HCT116 (cell line): ENCODE data around the gene NMNAT3.

Experiments
- CEBPB ChIP-seq: IDR thresholded peaks from 2 replicates; pipeline ENCODE4 v1.6.1; 2012; ENCODE audit warnings: low read depth
- ELF1 ChIP-seq: IDR thresholded peaks from 2 replicates; pipeline ENCODE4 v1.6.1; 2012; ENCODE audit warnings: low read depth, borderline replicate concordance
- EZH2 ChIP-seq: fragments of 200-600 bp; sonication (generic); IDR thresholded peaks from 2 replicates; pipeline ENCODE4 v1.6.1; 2017; ENCODE audit warnings: antibody characterized with exemption, mixed run types
- POLR2A ChIP-seq: IDR thresholded peaks from 2 replicates; pipeline ENCODE4 v1.7.0; 2011; ENCODE audit warnings: borderline replicate concordance; ENCODE audit not compliant: insufficient read depth, insufficient read length; ENCODE audit errors: extremely low read depth
- POLR2AphosphoS5 ChIP-seq: IDR thresholded peaks from 2 replicates; pipeline ENCODE4 v1.6.1; 2011; ENCODE audit warnings: mild to moderate bottlenecking, low read depth, low read length, moderate library complexity
- REST ChIP-seq: IDR thresholded peaks from 2 replicates; pipeline ENCODE4 v1.6.1; 2012; ENCODE audit warnings: low read depth
- SP1 ChIP-seq: IDR thresholded peaks from 2 replicates; pipeline ENCODE4 v1.6.1; 2012; ENCODE audit warnings: low read depth
- ZNF274 ChIP-seq: fragments of 200-500 bp; sonication (Bioruptor generic); IDR thresholded peaks from 2 replicates; pipeline ENCODE4 v1.6.1; 2014; ENCODE audit warnings: mild to moderate bottlenecking, low read depth, low read length, inconsistent platforms
- TF ChIP-seq, protein P1 (sequence below), 3 experiments: fragments of 200-600 bp in 1 of 3; sonication (generic) in 1 of 3; IDR thresholded peaks in 2 of 3; conservative IDR thresholded peaks in 1 of 3; 2 replicates each; pipeline ENCODE4 v1.5.1; 2012 to 2017; ENCODE audit warnings: low read depth in 2 of 3, low read length in 2 of 3, antibody characterized with exemption in 1 of 3, borderline replicate concordance in 1 of 3, control low read depth in 1 of 3, mild to moderate bottlenecking in 1 of 3, mixed read lengths in 1 of 3, mixed run types in 1 of 3, moderate library complexity in 1 of 3; ENCODE audit not compliant: insufficient read depth in 1 of 3
- TF ChIP-seq, protein P2 (sequence below): IDR thresholded peaks from 2 replicates; pipeline ENCODE4 v1.6.1; 2012

DNA sequence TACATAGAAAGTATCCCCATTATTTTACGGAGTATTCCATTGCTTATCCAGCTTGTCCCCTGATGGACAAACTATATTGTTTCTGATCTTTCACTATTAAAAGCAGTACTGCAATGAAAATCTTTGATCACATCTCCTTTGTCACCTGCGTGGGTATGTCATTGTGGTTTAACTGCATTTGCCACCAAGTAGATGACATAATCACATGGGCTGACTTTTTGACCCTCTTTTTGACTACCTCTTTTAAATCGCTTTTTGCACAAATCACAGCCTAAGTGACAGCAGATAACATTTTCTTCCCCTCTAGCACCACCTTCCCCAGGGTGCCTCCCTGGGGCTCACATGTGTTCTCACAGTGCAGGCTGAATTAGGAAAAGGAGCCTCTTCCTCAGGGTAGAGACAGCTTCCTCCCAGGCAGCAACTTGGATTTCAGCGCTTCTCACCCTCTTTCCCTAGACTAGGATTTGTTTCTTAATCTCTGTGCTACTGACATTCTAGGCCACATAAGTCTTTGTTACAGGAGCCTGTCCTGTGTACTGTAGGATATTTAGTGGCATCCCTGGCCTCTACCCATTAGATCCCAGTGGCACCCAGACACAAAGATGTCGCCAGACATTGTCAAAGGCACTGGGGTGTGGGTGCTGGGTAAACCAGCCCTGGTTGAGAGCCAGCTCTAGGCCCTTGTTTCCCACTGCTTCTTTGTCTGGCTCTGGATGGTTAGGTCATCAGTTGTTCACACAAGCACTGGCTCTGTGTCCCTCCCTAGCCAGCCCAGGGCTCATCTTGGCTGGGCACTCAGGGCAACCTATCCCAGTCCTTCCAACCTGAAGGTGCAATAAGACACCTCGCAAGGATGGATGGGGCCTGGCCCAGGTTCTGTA lies 136.9 kb downstream of the NMNAT3 start:
- TF ChIP-seq, protein P1, sequence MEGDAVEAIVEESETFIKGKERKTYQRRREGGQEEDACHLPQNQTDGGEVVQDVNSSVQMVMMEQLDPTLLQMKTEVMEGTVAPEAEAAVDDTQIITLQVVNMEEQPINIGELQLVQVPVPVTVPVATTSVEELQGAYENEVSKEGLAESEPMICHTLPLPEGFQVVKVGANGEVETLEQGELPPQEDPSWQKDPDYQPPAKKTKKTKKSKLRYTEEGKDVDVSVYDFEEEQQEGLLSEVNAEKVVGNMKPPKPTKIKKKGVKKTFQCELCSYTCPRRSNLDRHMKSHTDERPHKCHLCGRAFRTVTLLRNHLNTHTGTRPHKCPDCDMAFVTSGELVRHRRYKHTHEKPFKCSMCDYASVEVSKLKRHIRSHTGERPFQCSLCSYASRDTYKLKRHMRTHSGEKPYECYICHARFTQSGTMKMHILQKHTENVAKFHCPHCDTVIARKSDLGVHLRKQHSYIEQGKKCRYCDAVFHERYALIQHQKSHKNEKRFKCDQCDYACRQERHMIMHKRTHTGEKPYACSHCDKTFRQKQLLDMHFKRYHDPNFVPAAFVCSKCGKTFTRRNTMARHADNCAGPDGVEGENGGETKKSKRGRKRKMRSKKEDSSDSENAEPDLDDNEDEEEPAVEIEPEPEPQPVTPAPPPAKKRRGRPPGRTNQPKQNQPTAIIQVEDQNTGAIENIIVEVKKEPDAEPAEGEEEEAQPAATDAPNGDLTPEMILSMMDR (IDR thresholded peaks at IDR 0.05 in 2 of 3, conservative IDR thresholded peaks at IDR 0.05 in 1 of 3; ENCODE audit: borderline replicate concordance in 1 of 3, insufficient read depth in 1 of 3, low read depth in 2 of 3, low read length in 2 of 3), result no peak
- TF ChIP-seq, protein P2, sequence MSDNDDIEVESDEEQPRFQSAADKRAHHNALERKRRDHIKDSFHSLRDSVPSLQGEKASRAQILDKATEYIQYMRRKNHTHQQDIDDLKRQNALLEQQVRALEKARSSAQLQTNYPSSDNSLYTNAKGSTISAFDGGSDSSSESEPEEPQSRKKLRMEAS, result no peak
- no peak for TF ChIP-seq EZH2
- no peak for TF ChIP-seq REST
- TF ChIP-seq ZNF274, result no peak
- no peak for TF ChIP-seq SP1
- TF ChIP-seq CEBPB, result no peak
- no peak for TF ChIP-seq POLR2A
- TF ChIP-seq POLR2AphosphoS5, result no peak
- TF ChIP-seq ELF1, result no peak
